ENCODE measurements around the gene SIX2. TPM values are rescaled to one million over a fixed set of nuclear protein-coding genes. Genes with fewer than 3 reads are reported as not detected.

The SIX2 gene
- total RNA-seq, 3 donors from 2014 or later (not counting 1 experiment from before 2014, with no cell fraction given): not detected

DNA sequence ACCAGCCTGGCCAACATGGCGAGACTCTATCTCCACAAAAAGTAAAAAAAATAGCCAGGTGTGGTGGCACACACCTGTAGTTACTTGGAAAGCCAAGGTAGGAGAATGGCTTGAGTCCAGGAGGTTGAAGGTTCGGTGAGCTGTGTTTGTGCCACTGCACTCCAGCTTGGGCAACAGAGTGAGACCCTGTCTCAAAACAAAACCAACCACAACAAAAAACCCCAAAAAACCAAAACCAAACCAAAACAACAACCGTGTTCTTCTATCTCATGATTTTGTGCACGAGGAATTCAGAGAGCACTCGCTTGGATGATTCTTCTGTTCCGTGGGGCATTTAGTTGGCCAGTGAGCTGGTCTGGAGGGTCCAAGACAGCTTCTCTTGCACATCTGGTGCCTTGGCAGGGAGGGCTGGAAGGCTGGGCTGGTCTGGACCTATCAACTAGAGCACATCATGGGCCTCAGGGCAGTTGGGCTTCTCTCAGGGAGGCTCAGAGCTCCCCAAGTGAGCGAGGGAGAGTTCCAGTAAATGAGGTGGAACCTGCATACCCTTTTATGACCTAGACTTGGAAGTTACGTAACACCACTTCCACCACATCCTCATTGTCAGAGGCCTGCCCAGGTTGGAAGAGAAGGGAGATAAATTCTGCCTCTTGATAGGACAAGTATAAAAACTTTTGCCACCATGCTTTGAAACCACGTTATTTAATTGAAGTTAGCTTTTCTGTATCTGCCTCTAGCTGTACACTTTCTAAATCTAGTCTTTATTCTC, 25.2 kb downstream of the SIX2 start:
- H3K4me1 Mint-ChIP-seq: peaks cover 0 to 6% of the 10 kb centered on the region in 2 donors
- peaks cover 19 to 25% of the 10 kb centered on the region in 2 donors for H3K27me3 Mint-ChIP-seq (ENCODE audit: low read depth in 2 of 2)
- Histone ChIP-seq H3K36me3 (ENCODE audit: control insufficient read depth, insufficient read depth, low read length) (no peaks in the 10 kb centered on the region), H3K4me3 (ENCODE audit: low read length) (no peak overlapping the region), H3K4me1 (ENCODE audit: control insufficient read depth, insufficient read depth, low read length) (no peaks in the 10 kb centered on the region), H3K27me3 (ENCODE audit: control insufficient read depth, insufficient read depth, low read length) (peaks cover 4% of the 10 kb centered on the region), H3K9me3 (ENCODE audit: control insufficient read depth, insufficient read depth, low read length) (no peaks in the 10 kb centered on the region), H3K27ac (ENCODE audit: low read length) (no peak overlapping the region)
- no peak overlapping the region for H3K27ac Mint-ChIP-seq
- intact Hi-C loops (cut with micrococcal nuclease): no loop called here
- H3K4me3 Mint-ChIP-seq: no peak overlapping the region
- H3K9me3 Mint-ChIP-seq: no peaks in the 10 kb centered on the region
- TF ChIP-seq, protein P1, sequence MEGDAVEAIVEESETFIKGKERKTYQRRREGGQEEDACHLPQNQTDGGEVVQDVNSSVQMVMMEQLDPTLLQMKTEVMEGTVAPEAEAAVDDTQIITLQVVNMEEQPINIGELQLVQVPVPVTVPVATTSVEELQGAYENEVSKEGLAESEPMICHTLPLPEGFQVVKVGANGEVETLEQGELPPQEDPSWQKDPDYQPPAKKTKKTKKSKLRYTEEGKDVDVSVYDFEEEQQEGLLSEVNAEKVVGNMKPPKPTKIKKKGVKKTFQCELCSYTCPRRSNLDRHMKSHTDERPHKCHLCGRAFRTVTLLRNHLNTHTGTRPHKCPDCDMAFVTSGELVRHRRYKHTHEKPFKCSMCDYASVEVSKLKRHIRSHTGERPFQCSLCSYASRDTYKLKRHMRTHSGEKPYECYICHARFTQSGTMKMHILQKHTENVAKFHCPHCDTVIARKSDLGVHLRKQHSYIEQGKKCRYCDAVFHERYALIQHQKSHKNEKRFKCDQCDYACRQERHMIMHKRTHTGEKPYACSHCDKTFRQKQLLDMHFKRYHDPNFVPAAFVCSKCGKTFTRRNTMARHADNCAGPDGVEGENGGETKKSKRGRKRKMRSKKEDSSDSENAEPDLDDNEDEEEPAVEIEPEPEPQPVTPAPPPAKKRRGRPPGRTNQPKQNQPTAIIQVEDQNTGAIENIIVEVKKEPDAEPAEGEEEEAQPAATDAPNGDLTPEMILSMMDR (IDR thresholded peaks at IDR 0.05): no peak
- no peak for DNase-seq
- WGBS (ENCODE audit: insufficient coverage): 71% methylated on average over 8 of the region's 9 CpGs
- ATAC-seq: no peak
- no peaks in the 10 kb centered on the region for H3K36me3 Mint-ChIP-seq

DNA sequence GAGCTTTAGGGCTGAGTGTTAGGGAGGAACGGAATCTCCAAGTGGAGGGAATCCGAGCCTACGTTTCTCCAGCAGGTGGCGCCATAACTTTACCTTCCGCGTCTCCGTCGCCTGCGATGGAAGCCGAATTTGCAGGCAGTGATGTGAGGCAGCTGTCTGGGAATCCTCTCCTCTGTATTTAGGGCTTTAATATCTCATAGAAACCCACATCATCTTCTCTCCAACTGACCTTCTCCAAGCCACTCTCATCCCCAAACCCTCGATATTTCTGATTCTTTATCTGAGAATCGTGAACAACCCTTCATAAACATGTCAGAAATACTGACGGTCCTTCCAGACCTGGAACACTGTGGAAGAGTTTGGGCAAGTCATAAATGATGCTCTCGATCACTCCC, 27.5 kb downstream of the SIX2 start:
- Histone ChIP-seq H3K9me3 (ENCODE audit: control insufficient read depth, insufficient read depth, low read length) (no peaks in the 10 kb centered on the region), H3K27me3 (ENCODE audit: control insufficient read depth, insufficient read depth, low read length) (peaks cover 4% of the 10 kb centered on the region), H3K4me1 (ENCODE audit: control insufficient read depth, insufficient read depth, low read length) (no peaks in the 10 kb centered on the region), H3K27ac (ENCODE audit: low read length) (no peak overlapping the region), H3K36me3 (ENCODE audit: control insufficient read depth, insufficient read depth, low read length) (no peaks in the 10 kb centered on the region), H3K4me3 (ENCODE audit: low read length) (no peak overlapping the region)
- ATAC-seq (peak in 1 of 3 donors; percentile 70), DNase-seq (peak; percentile 52 to 82)
- Mint-ChIP-seq H3K36me3 (no peaks in the 10 kb centered on the region), H3K4me3 (no peak overlapping the region), H3K9me3 (no peaks in the 10 kb centered on the region), H3K27me3 (ENCODE audit: low read depth in 2 of 2) (peaks cover 21 to 30% of the 10 kb centered on the region in 2 donors), H3K4me1 (peaks cover 0 to 6% of the 10 kb centered on the region in 2 donors), H3K27ac (no peak overlapping the region)
- WGBS (ENCODE audit: insufficient coverage): 18% methylated on average over 14 of the region's 14 CpGs
- TF ChIP-seq, protein P1 (IDR thresholded peaks at IDR 0.05): peak; percentile 85
- intact Hi-C loops (cut with micrococcal nuclease): loop anchor here (1.0 kb wide), 1 partner anchor 513 kb away; no protein-coding TSS in a partner anchor

DNA sequence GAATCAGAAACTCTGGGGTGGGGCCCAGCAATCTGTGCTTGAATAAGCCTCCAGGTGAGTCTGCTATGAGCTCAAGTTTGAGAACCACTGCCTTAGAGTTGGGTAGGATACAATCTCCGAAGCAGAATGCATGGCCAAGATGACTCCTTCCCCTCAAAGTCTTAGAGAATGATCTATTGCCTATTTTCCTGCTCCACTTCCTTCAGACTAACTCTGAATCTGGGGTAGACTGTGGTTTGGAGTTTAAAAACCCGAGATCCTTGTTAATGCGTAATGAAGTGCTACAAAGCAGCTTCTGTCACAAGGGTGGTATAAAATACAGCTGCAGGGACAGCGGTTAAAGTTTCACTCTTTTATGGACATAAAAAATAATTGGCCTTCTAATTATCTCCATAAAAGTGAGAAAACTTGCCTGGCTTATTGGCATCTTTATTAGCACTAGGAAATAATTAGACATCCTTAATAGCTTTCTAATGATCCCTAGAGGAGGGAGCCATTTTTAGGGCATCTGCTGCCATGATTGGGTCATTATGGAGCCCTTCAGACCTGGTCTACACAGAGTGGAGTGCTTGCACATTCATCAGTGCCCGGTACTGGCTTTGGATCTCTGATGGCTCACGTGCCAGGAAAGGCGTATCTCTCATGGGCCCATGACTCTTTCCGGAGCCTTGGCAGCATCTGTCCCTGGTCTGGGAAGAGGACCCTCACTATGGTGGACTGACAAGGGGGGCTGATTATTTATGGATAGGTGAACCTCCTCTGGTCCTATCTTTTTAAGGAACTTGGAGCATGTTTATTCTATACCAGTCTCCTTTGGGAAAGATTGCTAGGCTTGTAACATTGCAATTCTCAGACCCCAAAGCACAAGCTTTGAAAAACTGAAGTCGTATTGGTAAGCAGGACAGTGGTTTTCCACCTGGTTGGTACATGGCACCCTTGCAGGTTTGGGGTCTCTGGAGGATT, 28.2 kb downstream of the SIX2 start:
- TF ChIP-seq, protein P1 (IDR thresholded peaks at IDR 0.05): no peak
- Histone ChIP-seq H3K9me3 (ENCODE audit: control insufficient read depth, insufficient read depth, low read length) (no peaks in the 10 kb centered on the region), H3K36me3 (ENCODE audit: control insufficient read depth, insufficient read depth, low read length) (no peaks in the 10 kb centered on the region), H3K27ac (ENCODE audit: low read length) (no peak overlapping the region), H3K4me3 (ENCODE audit: low read length) (no peak overlapping the region), H3K27me3 (ENCODE audit: control insufficient read depth, insufficient read depth, low read length) (peaks cover 4% of the 10 kb centered on the region), H3K4me1 (ENCODE audit: control insufficient read depth, insufficient read depth, low read length) (no peaks in the 10 kb centered on the region)
- DNase-seq (no peak), ATAC-seq (no peak)
- no peaks in the 10 kb centered on the region for H3K36me3 Mint-ChIP-seq
- H3K4me3 Mint-ChIP-seq: no peak overlapping the region
- H3K9me3 Mint-ChIP-seq: no peaks in the 10 kb centered on the region
- H3K27ac Mint-ChIP-seq: no peak overlapping the region
- peaks cover 19 to 24% of the 10 kb centered on the region in 2 donors for H3K27me3 Mint-ChIP-seq (ENCODE audit: low read depth in 2 of 2)
- peaks cover 0 to 6% of the 10 kb centered on the region in 2 donors for H3K4me1 Mint-ChIP-seq
- intact Hi-C loops (cut with micrococcal nuclease): loop anchor here (1.0 kb wide), 1 partner anchor 513 kb away; no protein-coding TSS in a partner anchor
- WGBS (ENCODE audit: insufficient coverage): 78% methylated on average over 9 of the region's 9 CpGs
